GM12878 (cell line): ENCODE results near the gene RAPGEF3. TPM values are rescaled to one million over a fixed set of nuclear protein-coding genes. Genes with fewer than 3 reads are reported as not detected.

Experiments
- ATAC-seq: fragments of 200-7000 bp; cut with Tn5 transposase; 3 replicates; pipeline ENCODE4 v1.9.1; 2020; ENCODE audit warnings: mild to moderate bottlenecking, moderate library complexity
- BruUV-seq: library from RNA; stranded (reverse); fragments of 400-500 nt; replicated peaks from 2 replicates; lab custom pipeline; 2021; lab: Mats Ljungman, UMichigan
- CTCF ChIA-PET: fragments of 300-600 bp; sonication (Branson Sonifier 250); formaldehyde crosslinking; extraction: SDS; loops from one replicate; lab custom pipeline; 2021; ENCODE audit warnings: inconsistent platforms; lab: Yijun Ruan, JAX
- POLR2A ChIA-PET: fragments of 350-600 bp; formaldehyde crosslinking; extraction: SDS; loops from one replicate; lab custom pipeline; 2021; ENCODE audit warnings: inconsistent platforms; lab: Charles Lee
- RAD21 ChIA-PET: fragments of 300-600 bp; sonication (Branson Sonifier 250); formaldehyde crosslinking; loops from one replicate; lab custom pipeline; 2023; ENCODE audit warnings: antibody characterized with exemption; ENCODE audit not compliant: unreplicated experiment; lab: Charles Lee
- SMC1A ChIA-PET: fragments of 300-600 bp; sonication (Branson Sonifier 250); formaldehyde crosslinking; loops from one replicate; lab custom pipeline; 2023; ENCODE audit not compliant: unreplicated experiment, uncharacterized antibody; lab: Charles Lee
- DNase-seq: peaks from one replicate; pipeline ENCODE4 v3.0.0-alpha.2; 2011; ENCODE audit warnings: low read depth, low spot score
- FAIRE-seq: peaks from 3 replicates; lab custom pipeline; 2011; peaks lifted over from hg19 to GRCh38; lab: Jason Lieb, UNC
- H2AFZ ChIP-seq: 2 replicates; pipeline ENCODE4 v1.6.0; 2011; ENCODE audit warnings: low read depth, low read length, control low read depth; ENCODE audit not compliant: control insufficient read depth
- H3K27ac ChIP-seq: 2 replicates; pipeline ENCODE4 v1.5.1; 2011; ENCODE audit warnings: control low read depth; ENCODE audit not compliant: control insufficient read depth, insufficient read depth
- H3K27me3 ChIP-seq, 2 experiments: replicated peaks in 1 of 2; 2 replicates each; pipeline versions ENCODE4 v1.6.0 to v1.6.1; 2011; ENCODE audit warnings: low read length in 1 of 2; ENCODE audit not compliant: control insufficient read depth in 2 of 2, insufficient read depth in 2 of 2
- H3K36me3 ChIP-seq, 2 experiments: 2 replicates each; pipeline ENCODE4 v1.5.1; 2011; ENCODE audit warnings: low read length in 1 of 2; ENCODE audit not compliant: control insufficient read depth in 2 of 2, insufficient read depth in 2 of 2
- H3K4me1 ChIP-seq: 2 replicates; pipeline ENCODE4 v1.6.1; 2011; ENCODE audit warnings: mild to moderate bottlenecking, low read length, moderate library complexity, mixed read lengths; ENCODE audit not compliant: control insufficient read depth, insufficient read depth
- H3K4me2 ChIP-seq: 2 replicates; pipeline ENCODE4 v1.6.0; 2011; ENCODE audit warnings: control low read depth; ENCODE audit not compliant: control insufficient read depth, insufficient read depth
- H3K4me3 ChIP-seq: fragments of 200-600 bp; sonication (generic); 2 replicates; pipeline ENCODE4 v1.5.1; 2016
- H3K79me2 ChIP-seq: 2 replicates; pipeline ENCODE4 v1.6.0; 2011; ENCODE audit warnings: low read length; ENCODE audit not compliant: control insufficient read depth, insufficient read depth
- H3K9ac ChIP-seq: 2 replicates; pipeline ENCODE4 v1.8.0; 2011; ENCODE audit warnings: low read length, control low read depth, mixed read lengths; ENCODE audit not compliant: control insufficient read depth, insufficient read depth
- H3K9me3 ChIP-seq: replicated peaks from 3 replicates; pipeline ENCODE4 v1.5.1; 2011; ENCODE audit warnings: mild to moderate bottlenecking, low read length; ENCODE audit not compliant: control insufficient read depth, insufficient read depth
- H4K20me1 ChIP-seq: 2 replicates; pipeline ENCODE4 v1.6.0; 2011; ENCODE audit not compliant: control insufficient read depth, insufficient read depth
- ATF7 ChIP-seq: fragments of 450-650 bp; IDR thresholded peaks from 2 replicates; pipeline ENCODE4 v1.6.1; 2016; ENCODE audit warnings: low read depth, mild to moderate bottlenecking
- CBX3 ChIP-seq: fragments of 200-600 bp; sonication (generic); IDR thresholded peaks from 2 replicates; pipeline ENCODE4 v1.6.1; 2016; ENCODE audit warnings: low read depth, borderline replicate concordance
- JUND ChIP-seq: IDR thresholded peaks from 2 replicates; pipeline ENCODE4 v1.6.1; 2012; ENCODE audit warnings: low read depth, mild to moderate bottlenecking, low read length, improper control_type of control experiment, moderate library complexity
- MTA2 ChIP-seq: fragments of 450-650 bp; IDR thresholded peaks from 2 replicates; pipeline ENCODE4 v1.6.1; 2016; ENCODE audit warnings: low read depth, mild to moderate bottlenecking, moderate library complexity
- RELB ChIP-seq: fragments of 450-650 bp; IDR thresholded peaks from 2 replicates; pipeline ENCODE4 v1.6.1; 2017; ENCODE audit warnings: low read depth, mild to moderate bottlenecking, moderate library complexity
- SPI1 ChIP-seq: IDR thresholded peaks from 2 replicates; pipeline ENCODE4 v1.6.1; 2011; ENCODE audit warnings: low read depth, mild to moderate bottlenecking, low read length, moderate library complexity, borderline replicate concordance; ENCODE audit not compliant: insufficient read depth
- SRF ChIP-seq, 2 experiments: IDR thresholded peaks; 2 replicates each; pipeline ENCODE4 v1.6.1; 2011; ENCODE audit warnings: low read depth in 2 of 2, low read length in 2 of 2, mild to moderate bottlenecking in 1 of 2, moderate library complexity in 1 of 2
- WGBS: methylation state at CpG from one replicate; pipeline ENCODE4 v1.1.6; 2016; ENCODE audit warnings: low lambda C conversion rate; ENCODE audit not compliant: insufficient replicate concordance, insufficient coverage; ENCODE audit errors: missing lambda C conversion rate; 5-methylcytosine and 5-hydroxymethylcytosine counted together
- in situ Hi-C: fragments of 300-500 bp; cut with MboI; formaldehyde crosslinking; loops from 9 replicates; pipeline ENCODE4 v1.14.3; 2018; ENCODE audit warnings: mixed read lengths
- intact Hi-C: fragments of 100-400 bp; cut with micrococcal nuclease; formaldehyde crosslinking; loops from one replicate; pipeline ENCODE4 v1.14.2; 2022; ENCODE audit not compliant: unreplicated experiment
- polyA plus RNA-seq, 11 experiments: library from polyadenylated mRNA; depleted of rRNA in 4 of 11; unstranded in 6 of 11; stranded (reverse) in 5 of 11; fragments of >200 nt; fragmentation: Nextera tagmentation in 4 of 11; fragmentation: Illumina TruSeq in 1 of 11; extraction: Ambion mirVana in 4 of 11; extraction: Trizol in 1 of 11; gene quantifications; 1 replicate in 1 of 11; 2 replicates in 10 of 11; pipeline versions ENCODE4 v1.2.1 to v1.2.3, GENCODE V29; 2011 to 2016; ENCODE audit warnings: inconsistent platforms in 2 of 11, missing spikeins in 2 of 11, low read depth in 1 of 11
- total RNA-seq, 4 experiments: library from RNA; depleted of rRNA in 3 of 4; stranded (reverse); fragments of >200 nt in 3 of 4; fragmentation: Illumina TruSeq in 1 of 4; extraction: Trizol in 1 of 4; gene quantifications; 2 replicates each; pipeline versions ENCODE4 v1.2.1 to v1.2.3, GENCODE V29; 2013 to 2021

RAPGEF3 gene
- total and polyA plus RNA-seq, 10 of the 15 experiments (the other 5 are each of a cell fraction or from before 2014, with no cell fraction given): 0.02 to 0.92 (median 0.31) TPM; not detected in 2

GRCh38 chr12:47804171-47804570 lies 45.5 kb upstream of the RAPGEF3 start:
- no peak for DNase-seq
- no peak for FAIRE-seq
- no peak overlapping the region for H3K9ac ChIP-seq
- H3K4me1 ChIP-seq: peaks cover 35% of the 10 kb centered on the region
- ChIA-PET RAD21 (interaction anchor here (1.2 to 1.5 kb wide), 2 partner anchors 28 to 34 kb away, joined by 4 to 5 read pairs; no protein-coding TSS in a partner anchor), POLR2A (no interaction called here), CTCF (interaction anchor here (0.6 kb wide), 1 partner anchor 152 kb away, joined by 3 read pairs; no protein-coding TSS in a partner anchor), SMC1A (interaction anchor here (1.0 kb wide), 1 partner anchor 64 kb away, joined by 3 read pairs; no protein-coding TSS in a partner anchor)
- 91% methylated on average over 7 of the region's 8 CpGs for WGBS
- H2AFZ ChIP-seq: no peak overlapping the region
- no peak overlapping the region for H3K27ac ChIP-seq
- no peaks in the 10 kb centered on the region; a peak in 1 of 4 replicates for H3K36me3 ChIP-seq
- H3K79me2 ChIP-seq: peaks cover 6% of the 10 kb centered on the region
- H4K20me1 ChIP-seq: no peaks in the 10 kb centered on the region
- BruUV-seq: no TSS peak
- intact Hi-C loops: no loop called here
- H3K27me3 ChIP-seq: no peaks in the 10 kb centered on the region; a peak in 1 of 4 replicates
- no peak for ATAC-seq
- no peak overlapping the region for H3K4me2 ChIP-seq
- H3K9me3 ChIP-seq: no peaks in the 10 kb centered on the region
- TF ChIP-seq JUND: no peak
- no peak for TF ChIP-seq SRF (IDR thresholded peaks at IDR 0.05; ENCODE audit: low read depth in 2 of 2, low read length in 2 of 2)
- no peak for TF ChIP-seq ATF7
- no peak for TF ChIP-seq MTA2
- no peak for TF ChIP-seq CBX3
- no peak overlapping the region for H3K4me3 ChIP-seq
- in situ Hi-C loops: no loop called here

GRCh38 chr12:47803191-47803875 lies 44.7 kb upstream of the RAPGEF3 start:
- H3K27ac ChIP-seq: no peak overlapping the region
- ATAC-seq (no peak), FAIRE-seq (no peak), DNase-seq (no peak)
- H3K4me1 ChIP-seq: peaks cover 27% of the 10 kb centered on the region
- H3K36me3 ChIP-seq: no peaks in the 10 kb centered on the region; a peak in 2 of 4 replicates
- intact Hi-C loops: no loop called here
- no TSS peak for BruUV-seq
- no peak overlapping the region for H2AFZ ChIP-seq
- 13% methylated on average over 10 of the region's 12 CpGs for WGBS
- no peaks in the 10 kb centered on the region for H4K20me1 ChIP-seq
- ChIA-PET RAD21 (interaction anchor here (1.5 to 7.5 kb wide), 2 partner anchors 34 to 35 kb away, joined by 5 to 166 read pairs; no protein-coding TSS in a partner anchor), SMC1A (no interaction called here), POLR2A (no interaction called here), CTCF (interaction anchor here (2.1 to 7.9 kb wide), 2 partner anchors 10 to 32 kb away, joined by 10 to 215 read pairs; no protein-coding TSS in a partner anchor)
- H3K9ac ChIP-seq: no peak overlapping the region
- TF ChIP-seq SPI1 (0 out of 2 replicates have a peak, but pooled peaks have one; percentile 8), RELB (no peak)
- H3K4me2 ChIP-seq: peak overlapping the region; percentile 13
- H3K27me3 ChIP-seq: no peaks in the 10 kb centered on the region; a peak in 1 of 4 replicates
- H3K79me2 ChIP-seq: no peaks in the 10 kb centered on the region; the same call in 1 of the 2 replicates
- in situ Hi-C loops: no loop called here
- H3K4me3 ChIP-seq: no peak overlapping the region
- no peaks in the 10 kb centered on the region for H3K9me3 ChIP-seq
